A204.1 (cell line): ENCODE results near the gene BMP10.
"Not testable (repeated sequence)": the region's sequence is repeated elsewhere in the genome, so short reads cannot be mapped to it uniquely, and the experiment has no call there.

Experiments
- FAIRE-seq: peaks from 2 replicates; lab custom pipeline; 2012; peaks lifted over from hg19 to GRCh38; lab: Jason Lieb, UNC

Gene BMP10

DNA sequence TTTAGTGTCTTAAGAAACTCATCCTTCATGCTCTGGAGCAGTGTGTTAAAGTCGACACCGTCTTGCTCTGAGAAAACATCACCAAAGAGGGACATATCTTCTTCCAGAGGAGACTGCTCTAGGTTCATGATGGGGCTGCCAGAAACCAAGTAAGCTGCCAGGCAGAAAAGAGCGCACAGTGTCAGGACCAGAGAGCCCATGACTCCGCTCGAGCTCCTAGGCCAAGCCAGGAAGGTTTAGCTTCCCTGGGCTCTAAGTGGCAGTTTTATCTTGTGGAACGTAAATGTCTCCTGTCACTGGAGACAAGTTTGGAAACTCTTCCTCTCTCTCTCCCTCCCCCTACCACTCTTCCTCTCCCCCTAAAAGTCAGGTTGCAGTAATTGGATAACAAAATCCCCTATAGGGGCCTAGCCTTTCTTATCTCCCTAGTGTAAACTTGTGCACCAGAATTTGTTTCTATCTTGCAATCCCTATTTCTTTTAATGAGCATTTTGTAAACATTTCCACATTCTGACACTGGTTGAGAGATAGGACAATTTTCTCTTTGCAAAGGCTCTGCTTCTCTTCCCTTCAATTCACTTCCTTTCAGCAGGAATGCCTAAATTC is at the start of gene BMP10:
TSS of gene BMP10 (minus strand) at position 239 of the 606 bp plus-strand sequence. CDS start at position 200, 39 bp downstream.
- no peak for FAIRE-seq

DNA sequence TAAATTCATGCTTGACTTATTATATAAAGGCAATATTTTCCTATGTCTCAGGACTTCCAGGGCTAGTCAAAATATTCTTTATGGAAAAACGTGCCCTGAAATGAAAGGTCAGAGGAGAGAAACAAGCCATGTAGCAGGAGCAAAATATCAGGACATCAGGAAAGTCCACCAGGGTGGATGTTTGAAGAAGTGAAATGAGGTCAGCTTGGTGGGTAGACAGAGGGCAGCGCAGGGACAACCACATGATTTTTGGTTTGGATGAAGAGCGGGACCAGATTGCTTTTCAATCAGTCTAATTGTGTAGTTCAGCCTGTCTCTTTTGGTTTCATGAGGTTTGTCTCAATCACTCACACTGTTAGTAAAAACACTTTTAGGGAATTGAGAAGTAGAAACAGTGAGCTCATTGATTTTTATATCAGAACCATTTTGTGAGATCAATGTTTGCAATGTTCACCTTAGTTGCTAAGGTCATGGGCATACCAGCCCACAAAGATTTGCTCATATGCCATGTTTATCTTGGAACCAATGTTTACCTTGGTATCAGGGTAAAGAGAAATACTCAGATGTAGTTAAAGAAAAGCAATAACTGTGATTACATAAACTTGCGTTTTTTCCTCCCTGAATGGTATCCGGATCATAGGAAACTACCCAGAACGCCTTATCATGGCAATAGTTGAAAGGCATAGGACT is 49.4 kb upstream of the BMP10 start:
- no peak for FAIRE-seq

- FAIRE-seq: no peak
These were observed 47.3 kb upstream of the BMP10 start for GRCh38 chr2:68918497-68918896.

GRCh38 chr2:68917034-68917718 is 46.0 kb upstream of the BMP10 start:
- FAIRE-seq: no peak

DNA sequence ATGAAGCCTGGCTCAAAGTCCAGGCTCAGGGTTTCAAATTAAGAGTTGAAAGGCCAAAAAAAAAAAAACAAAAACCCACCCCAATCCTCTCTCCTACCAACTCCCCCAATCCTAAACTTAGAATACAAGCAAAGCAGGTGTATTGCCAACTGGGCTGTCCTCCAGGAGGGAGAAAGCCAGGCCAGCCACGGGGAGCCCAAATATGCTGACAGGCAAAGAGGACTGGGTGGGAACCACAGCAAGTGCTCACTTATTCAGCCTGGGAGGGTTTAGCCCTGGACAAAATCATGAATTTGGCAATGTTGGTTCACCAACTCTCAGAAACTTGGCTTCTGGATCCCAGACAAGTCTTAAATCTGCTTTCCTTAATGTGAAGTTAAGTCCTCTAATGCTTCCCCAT is 45.0 kb upstream of the BMP10 start:
- no peak for FAIRE-seq

- no peak for FAIRE-seq
These were observed 44.2 kb upstream of the BMP10 start for GRCh38 chr2:68915393-68915792.

GRCh38 chr2:68913359-68913758 is 42.2 kb upstream of the BMP10 start:
- no peak for FAIRE-seq

- no peak for FAIRE-seq
These were observed 41.5 kb upstream of the BMP10 start for GRCh38 chr2:68912732-68913131.

GRCh38 chr2:68912111-68912510 is 40.9 kb upstream of the BMP10 start:
- no peak for FAIRE-seq

GRCh38 chr2:68911709-68912108 is 40.5 kb upstream of the BMP10 start:
- no peak for FAIRE-seq

DNA sequence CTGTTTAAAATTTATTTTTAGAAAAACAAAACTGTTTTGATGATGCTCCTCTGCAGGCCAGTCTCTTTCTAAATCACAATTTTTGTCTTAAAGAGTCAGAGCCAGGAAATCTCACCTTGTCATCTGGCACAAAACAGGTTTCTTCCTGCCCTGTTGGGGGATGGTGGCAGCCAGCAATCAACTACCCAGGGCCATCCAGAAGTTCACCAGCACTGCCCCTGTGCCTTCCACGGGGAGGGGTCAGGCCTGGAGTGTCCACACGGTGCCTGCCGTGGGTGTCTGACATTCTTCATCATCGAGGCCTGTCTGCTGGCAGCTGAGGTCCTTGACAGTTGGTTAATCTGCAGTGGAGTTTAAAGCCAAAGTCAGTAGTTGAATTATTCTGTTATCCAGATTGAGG is 40.0 kb upstream of the BMP10 start:
- FAIRE-seq: no peak

DNA sequence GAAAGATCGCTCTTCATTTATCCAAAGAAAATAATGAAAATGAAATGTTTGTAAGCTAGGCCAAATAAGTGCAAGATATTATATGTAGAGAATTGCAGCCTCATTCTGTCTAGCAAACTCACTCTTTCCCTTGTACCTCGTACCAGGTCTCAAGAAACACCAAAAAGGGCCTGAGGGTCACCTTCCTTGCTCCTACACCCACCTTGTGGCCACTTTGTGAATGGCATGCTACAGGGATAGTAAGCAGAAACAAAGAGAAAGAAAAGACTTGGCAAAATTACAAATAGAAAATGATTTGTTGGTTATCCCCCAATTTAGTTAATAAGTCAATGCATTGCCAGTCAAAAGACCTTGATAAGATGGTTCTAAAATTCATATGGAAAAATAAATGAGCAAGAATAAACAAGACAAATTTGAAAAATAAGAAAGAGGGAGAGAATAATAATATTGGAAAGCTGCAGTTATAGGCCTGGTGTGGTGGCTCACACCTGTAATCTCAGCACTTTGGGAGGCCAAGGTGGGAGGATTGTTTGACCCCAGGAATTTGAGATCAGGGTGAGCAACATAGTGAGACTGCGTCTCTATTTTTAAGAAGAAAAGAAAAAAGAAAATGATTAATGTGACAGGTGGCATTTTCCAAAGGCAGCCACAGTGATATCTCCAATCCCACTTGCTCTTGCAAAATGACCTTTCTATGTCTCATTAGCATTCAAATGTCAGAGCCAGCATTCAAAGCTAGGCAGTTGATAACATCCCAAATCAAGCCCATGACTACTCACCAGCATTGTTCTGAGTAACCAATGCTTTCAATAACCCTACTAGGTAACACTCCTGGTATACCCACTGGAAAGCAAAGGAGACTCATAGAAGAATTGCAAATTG is 38.8 kb upstream of the BMP10 start:
- FAIRE-seq: no peak

- FAIRE-seq: no peak
These were observed 37.3 kb upstream of the BMP10 start for GRCh38 chr2:68908392-68908970.

GRCh38 chr2:68907920-68908253 is 36.7 kb upstream of the BMP10 start:
- FAIRE-seq: no peak

GRCh38 chr2:68907232-68907919 is 36.2 kb upstream of the BMP10 start:
- FAIRE-seq: no peak

DNA sequence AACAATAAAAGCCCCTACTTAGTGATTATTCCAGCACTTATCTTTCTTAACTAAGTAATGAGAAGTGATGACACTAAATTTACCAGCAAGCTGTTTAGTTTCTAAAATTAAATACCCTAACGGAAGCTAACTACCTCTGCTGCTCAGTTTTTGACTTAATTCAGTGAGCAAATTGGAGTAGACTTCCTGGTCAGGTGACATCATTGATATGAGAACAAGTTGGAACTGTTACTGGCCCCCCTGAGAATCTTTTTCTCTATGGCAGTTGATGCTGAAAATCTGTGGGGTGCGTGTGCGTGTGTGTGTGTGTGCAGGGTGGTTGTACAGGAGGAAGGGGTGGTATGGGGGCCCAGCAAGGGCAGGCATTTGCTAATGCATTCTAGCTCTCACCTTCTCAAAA is 35.5 kb upstream of the BMP10 start:
- FAIRE-seq: no peak

DNA sequence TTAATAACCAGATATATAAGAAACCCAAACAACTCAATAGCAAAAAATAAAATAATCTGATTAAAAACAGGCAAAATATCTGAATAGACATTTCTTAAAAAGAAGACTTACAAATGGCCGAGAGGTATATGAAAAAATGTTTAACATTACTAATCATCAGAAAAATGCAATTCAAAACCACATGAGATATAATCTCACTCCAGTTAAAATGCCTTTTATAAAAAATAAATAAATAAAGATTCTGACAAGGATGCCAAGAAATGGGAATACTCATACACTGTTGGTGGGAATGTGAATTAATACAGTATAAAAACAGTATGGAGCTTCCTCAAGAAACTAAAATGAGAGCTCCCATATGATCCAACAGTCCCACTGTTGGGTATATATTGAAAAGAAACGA is 33.9 kb upstream of the BMP10 start:
- no peak for FAIRE-seq

DNA sequence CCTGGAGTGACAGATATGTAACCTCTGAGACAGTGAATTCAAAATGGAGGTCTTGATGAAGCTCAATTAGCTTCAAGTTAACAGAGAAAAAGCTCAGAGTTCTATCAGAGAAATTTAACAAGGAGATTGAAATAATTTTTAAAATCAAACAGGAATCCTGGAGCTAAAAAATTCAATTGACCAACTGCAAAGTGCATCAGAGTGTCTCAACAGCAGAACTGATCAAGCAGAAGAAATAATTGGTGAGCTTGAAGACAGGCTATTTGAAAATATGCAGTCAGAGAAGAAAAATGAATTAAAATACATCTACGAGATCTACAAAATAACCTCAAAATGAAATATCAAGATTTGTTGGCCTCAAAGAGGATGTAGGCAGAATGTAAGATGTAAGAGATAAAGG is 30.4 kb upstream of the BMP10 start:
- FAIRE-seq: no peak

GRCh38 chr2:68901199-68901514 is 30.0 kb upstream of the BMP10 start:
- FAIRE-seq: no peak

- no peak for FAIRE-seq
These were observed 29.4 kb upstream of the BMP10 start for GRCh38 chr2:68900496-68901198.

DNA sequence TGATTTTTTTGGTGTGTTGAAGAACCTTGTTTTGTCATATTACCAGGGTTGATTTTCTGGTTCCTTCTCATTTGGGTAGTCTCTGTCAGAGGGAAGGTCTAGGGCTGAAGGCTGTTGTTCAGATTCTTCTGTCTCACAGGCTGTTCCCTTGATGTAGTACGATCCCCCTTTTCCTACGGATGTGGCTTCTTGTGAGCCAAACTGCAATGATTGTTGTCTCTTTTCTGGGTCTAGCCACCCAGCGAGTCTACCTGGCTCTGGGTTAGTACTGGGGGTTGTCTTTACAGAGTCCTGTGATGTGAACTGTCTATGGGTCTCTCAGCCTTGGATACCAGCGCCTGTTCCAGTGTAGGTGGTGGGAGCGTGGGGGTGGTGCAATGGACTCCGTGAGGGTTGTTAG is 24.8 kb upstream of the BMP10 start:
- FAIRE-seq: not testable (repeated sequence)
